K562 (cell line): ENCODE results near the gene TPBGL. TPM values are rescaled to one million over a fixed set of nuclear protein-coding genes. Genes with fewer than 3 reads are reported as not detected.

Experiments
- ATAC-seq: fragments of 200-7000 bp; cut with Tn5 transposase; 3 replicates; pipeline ENCODE4 v1.9.1; 2020; ENCODE audit warnings: moderate library complexity
- BruUV-seq: library from RNA; stranded (reverse); fragments of 400-500 nt; replicated peaks from 2 replicates; lab custom pipeline; 2021; lab: Mats Ljungman, UMichigan
- CTCF ChIA-PET: fragments of 300-600 bp; formaldehyde crosslinking; extraction: SDS; loops from one replicate; lab custom pipeline; 2021; ENCODE audit warnings: low intra/inter-chr PET ratio; lab: Yijun Ruan, JAX
- POLR2A ChIA-PET: fragments of 300-600, 350-650 bp; sonication (Branson Sonifier 250); formaldehyde crosslinking; extraction: SDS; loops from one replicate; lab custom pipeline; 2021; ENCODE audit warnings: antibody characterized with exemption, inconsistent platforms; lab: Yijun Ruan, JAX
- DNase-seq, 4 experiments: peaks; one replicate each; pipeline versions ENCODE4 v3.0.0 to v3.0.0-alpha.2; 2011 to 2018; ENCODE audit warnings: low spot score in 3 of 4, mixed read lengths in 3 of 4; ENCODE audit errors: extremely low read depth in 1 of 4
- FAIRE-seq: peaks from 2 replicates; lab custom pipeline; 2011; peaks lifted over from hg19 to GRCh38; lab: Jason Lieb, UNC
- H2AFZ ChIP-seq: 2 replicates; pipeline ENCODE4 v1.6.0; 2011; ENCODE audit warnings: low read depth, low read length, control low read depth, inconsistent platforms
- H3K27ac ChIP-seq: fragments of 200-600 bp; 3 replicates; pipeline ENCODE4 v1.8.0; 2011; ENCODE audit warnings: low read depth, mild to moderate bottlenecking, control low read depth, inconsistent platforms, low read length, moderate library complexity, mixed read lengths; ENCODE audit errors: extremely low read depth
- H3K27me3 ChIP-seq, 2 experiments: fragments of 300-600 bp in 1 of 2; 2 replicates in 1 of 2; 3 replicates in 1 of 2; pipeline versions ENCODE4 v1.6.0 to v1.8.0; 2011; ENCODE audit warnings: inconsistent platforms in 2 of 2, low read length in 2 of 2, mild to moderate bottlenecking in 1 of 2, mixed read lengths in 1 of 2, moderate library complexity in 1 of 2; ENCODE audit not compliant: control insufficient read depth in 2 of 2, insufficient read depth in 2 of 2
- H3K36me3 ChIP-seq: fragments of 300-600 bp; 3 replicates; pipeline ENCODE4 v1.8.0; 2011; ENCODE audit warnings: mild to moderate bottlenecking, low read length, inconsistent platforms; ENCODE audit not compliant: control insufficient read depth, insufficient read depth
- H3K4me1 ChIP-seq, 2 experiments: fragments of 200-600 bp in 1 of 2; replicated peaks in 1 of 2; 2 replicates in 1 of 2; 3 replicates in 1 of 2; pipeline versions ENCODE4 v1.5.1 to v1.8.0; 2011; ENCODE audit warnings: inconsistent platforms in 2 of 2, low read length in 2 of 2, mild to moderate bottlenecking in 1 of 2, mixed read lengths in 1 of 2, moderate library complexity in 1 of 2; ENCODE audit not compliant: control insufficient read depth in 2 of 2, insufficient read depth in 2 of 2
- H3K4me2 ChIP-seq: 2 replicates; pipeline ENCODE4 v1.6.1; 2011; ENCODE audit warnings: low read length, control low read depth, inconsistent platforms, mixed read lengths; ENCODE audit not compliant: insufficient read depth
- H3K4me3 ChIP-seq: fragments of 200-600 bp; sonication (generic), shearing (Covaris generic); 2 replicates; pipeline ENCODE4 v1.5.1; 2016; ENCODE audit warnings: control low read depth, inconsistent platforms
- H3K79me2 ChIP-seq: fragments of 200-600 bp; 3 replicates; pipeline ENCODE4 v1.8.0; 2011; ENCODE audit warnings: low read length, inconsistent platforms; ENCODE audit not compliant: control insufficient read depth, insufficient read depth
- H3K9ac ChIP-seq, 2 experiments: 2 replicates each; pipeline versions ENCODE4 v1.6.0 to v1.6.1; 2011; ENCODE audit warnings: low read depth in 2 of 2, low read length in 2 of 2, control low read depth in 1 of 2, inconsistent platforms in 1 of 2, mild to moderate bottlenecking in 1 of 2, mixed read lengths in 1 of 2; ENCODE audit not compliant: insufficient read depth in 1 of 2
- H3K9me1 ChIP-seq: one replicate; pipeline ENCODE4 v1.6.0; 2011; ENCODE audit warnings: inconsistent platforms, mild to moderate bottlenecking, low read length, moderate library complexity; ENCODE audit not compliant: control insufficient read depth, insufficient read depth
- H3K9me3 ChIP-seq: replicated peaks from 2 replicates; pipeline ENCODE4 v1.5.1; 2011; ENCODE audit warnings: low read depth, low read length, inconsistent platforms; ENCODE audit not compliant: control insufficient read depth, insufficient read depth
- H4K20me1 ChIP-seq: replicated peaks from 2 replicates; pipeline ENCODE4 v1.6.1; 2011; ENCODE audit warnings: low read length, inconsistent platforms, mixed read lengths; ENCODE audit not compliant: control insufficient read depth, insufficient read depth
- BCOR ChIP-seq: fragments of 450-650 bp; IDR thresholded peaks from 2 replicates; pipeline ENCODE4 v1.6.1; 2016
- KDM1A ChIP-seq, 2 experiments: fragments of 450-650 bp; IDR thresholded peaks; 2 replicates each; pipeline ENCODE4 v1.6.1; 2016; ENCODE audit warnings: mild to moderate bottlenecking in 2 of 2
- RBM17 ChIP-seq: fragments of 200-400 bp; formaldehyde crosslinking; IDR thresholded peaks from 2 replicates; pipeline ENCODE4 v1.6.1; 2017; ENCODE audit warnings: low read depth, mild to moderate bottlenecking, low read length, borderline replicate concordance
- RBM25 ChIP-seq: fragments of 200-400 bp; formaldehyde crosslinking; IDR thresholded peaks from 2 replicates; pipeline ENCODE4 v1.6.1; 2018; ENCODE audit warnings: low read length, low read depth, moderate library complexity; ENCODE audit not compliant: severe bottlenecking
- ZBTB40 ChIP-seq, 2 experiments: fragments of 450-650 bp in 1 of 2; sonication (generic) in 1 of 2; formaldehyde crosslinking in 1 of 2; IDR thresholded peaks; 2 replicates each; pipeline versions ENCODE4 v1.7.1 to v1.9.0; 2016 to 2022; ENCODE audit warnings: inconsistent platforms in 1 of 2, mild to moderate bottlenecking in 1 of 2, missing genetic modification reagents in 1 of 2
- ZFP36 ChIP-seq: fragments of 150-350 bp; IDR thresholded peaks from 2 replicates; pipeline ENCODE4 v1.6.1; 2018; ENCODE audit warnings: low read length, low read depth; ENCODE audit not compliant: partially characterized antibody
- in situ Hi-C: fragments of 300-500 bp; cut with MboI; formaldehyde crosslinking; loops from 4 replicates; pipeline ENCODE4 v1.15.0; 2018; ENCODE audit warnings: inconsistent platforms, mixed read lengths
- intact Hi-C: fragments of 100-400 bp; cut with micrococcal nuclease; formaldehyde crosslinking; loops from 2 replicates; pipeline ENCODE4 v1.14.2; 2022
- polyA plus RNA-seq, 8 experiments: library from polyadenylated mRNA; depleted of rRNA in 4 of 8; stranded (reverse) in 5 of 8; unstranded in 3 of 8; fragments of >200 nt; fragmentation: Nextera tagmentation in 2 of 8; fragmentation: Illumina TruSeq in 1 of 8; extraction: Ambion mirVana in 2 of 8; extraction: Trizol in 1 of 8; gene quantifications; 2 replicates each; pipeline versions ENCODE4 v1.2.1 to v1.2.3, GENCODE V29; 2011 to 2014; ENCODE audit warnings: inconsistent platforms in 1 of 8, missing spikeins in 1 of 8
- total RNA-seq, 7 experiments: library from RNA; depleted of rRNA in 6 of 7; stranded (reverse); fragments of >200 nt in 6 of 7; fragmentation: Illumina TruSeq in 2 of 7; extraction: Trizol in 2 of 7; gene quantifications; 2 replicates each; pipeline versions ENCODE4 v1.2.1 to v1.2.3, GENCODE V29; 2011 to 2021; ENCODE audit warnings: low replicate concordance in 1 of 7

Gene TPBGL
- total and polyA plus RNA-seq, 9 of the 15 experiments (the other 6 are each of a cell fraction or from before 2014, with no cell fraction given) = 0.04 to 0.11 (median 0.06) TPM; not detected in 6

- ChIA-PET CTCF (interaction anchor here (1.0 to 1.5 kb wide), 3 partner anchors 31 to 192 kb away, joined by 3 to 9 read pairs (median 4); no protein-coding TSS in a partner anchor), POLR2A (interaction anchor here (0.6 to 1.6 kb wide), 12 partner anchors 9 to 267 kb away, joined by 3 to 8 read pairs (median 3); partner anchors contain the start of genes SPCS2 and XRRA1)
- H3K9ac ChIP-seq = no peak overlapping the region
- H3K9me1 ChIP-seq = no peaks in the 10 kb centered on the region
- no peaks in the 10 kb centered on the region for H3K36me3 ChIP-seq
- DNase-seq = no peak
- no peaks in the 10 kb centered on the region for H3K9me3 ChIP-seq
- no peak overlapping the region for H2AFZ ChIP-seq
- no peak overlapping the region for H3K27ac ChIP-seq
- BruUV-seq = no TSS peak
- H3K4me2 ChIP-seq = no peak overlapping the region
- H4K20me1 ChIP-seq = peaks cover 8% of the 10 kb centered on the region; the same call in 1 of the 2 replicates
- FAIRE-seq = no peak
- no peaks in the 10 kb centered on the region for H3K4me1 ChIP-seq
- H3K27me3 ChIP-seq = peaks cover 0 to 8% of the 10 kb centered on the region in 2 experiments; a peak in 1 of 5 replicates
- no peaks in the 10 kb centered on the region for H3K79me2 ChIP-seq
- ATAC-seq = no peak
- intact Hi-C loops = no loop called here
- H3K4me3 ChIP-seq = no peak overlapping the region
- in situ Hi-C loops = no loop called here
- TF ChIP-seq RBM25 = peak; percentile 96
- TF ChIP-seq RBM17 = no peak
- peak; percentile 46 for TF ChIP-seq ZFP36
- peak in 1 of 2 experiments; percentile 34; a peak in 1 of 4 replicates for TF ChIP-seq KDM1A (IDR thresholded peaks at IDR 0.05)
- peak; percentile 73 for TF ChIP-seq BCOR
- no peak for TF ChIP-seq ZBTB40 (IDR thresholded peaks at IDR 0.05)
- TF ChIP-seq ZBTB40 (CRISPR knock-in tag; IDR thresholded peaks at IDR 0.05) = no peak
These were observed 25.7 kb upstream of the TPBGL start for GRCh38 chr11:75214843-75215242.
